ENCODE results near the gene RASAL1.

- TF ChIP-seq EZH2 (IDR thresholded peaks at IDR 0.05; ENCODE audit: borderline replicate concordance, low read length) (no peak), CTCF (IDR thresholded peaks at IDR 0.05; ENCODE audit: low read length) (no peak)
These were observed 42.0 kb downstream of the RASAL1 start for GRCh38 chr12:113093409-113094101.
